D721Med (cell line): ENCODE results near the gene ASXL1.

Experiments used
- DNase-seq: peaks from one replicate; pipeline ENCODE4 v3.0.0; 2011; ENCODE audit warnings: low spot score; ENCODE audit not compliant: insufficient read length
- FAIRE-seq: peaks from 2 replicates; lab custom pipeline; 2011; peaks lifted over from hg19 to GRCh38; lab: Jason Lieb, UNC
- TF ChIP-seq, protein P1 (sequence below): IDR thresholded peaks from 2 replicates; pipeline ENCODE4 v1.5.1; 2012; ENCODE audit warnings: mild to moderate bottlenecking, control low read depth; ENCODE audit not compliant: insufficient read depth; ENCODE audit errors: missing control alignments

ASXL1 gene

DNA sequence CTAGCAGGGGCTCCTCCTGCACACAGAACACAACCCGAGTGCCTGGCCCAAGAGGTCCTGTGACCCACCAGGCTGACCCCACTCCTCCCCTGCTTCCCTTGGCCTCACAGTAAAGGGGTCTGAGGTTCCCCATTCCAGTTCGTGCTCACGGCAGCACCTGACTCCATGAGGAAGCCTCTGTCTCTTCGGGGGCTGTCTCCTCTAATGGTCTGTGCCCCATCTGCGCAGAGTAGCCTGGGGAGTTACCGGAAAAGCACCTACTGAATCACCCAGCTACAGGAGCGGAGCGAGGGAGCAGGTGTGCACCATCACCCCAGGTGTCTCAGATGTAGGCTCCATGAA lies 93.2 kb downstream of the ASXL1 start:
- TF ChIP-seq, protein P1, sequence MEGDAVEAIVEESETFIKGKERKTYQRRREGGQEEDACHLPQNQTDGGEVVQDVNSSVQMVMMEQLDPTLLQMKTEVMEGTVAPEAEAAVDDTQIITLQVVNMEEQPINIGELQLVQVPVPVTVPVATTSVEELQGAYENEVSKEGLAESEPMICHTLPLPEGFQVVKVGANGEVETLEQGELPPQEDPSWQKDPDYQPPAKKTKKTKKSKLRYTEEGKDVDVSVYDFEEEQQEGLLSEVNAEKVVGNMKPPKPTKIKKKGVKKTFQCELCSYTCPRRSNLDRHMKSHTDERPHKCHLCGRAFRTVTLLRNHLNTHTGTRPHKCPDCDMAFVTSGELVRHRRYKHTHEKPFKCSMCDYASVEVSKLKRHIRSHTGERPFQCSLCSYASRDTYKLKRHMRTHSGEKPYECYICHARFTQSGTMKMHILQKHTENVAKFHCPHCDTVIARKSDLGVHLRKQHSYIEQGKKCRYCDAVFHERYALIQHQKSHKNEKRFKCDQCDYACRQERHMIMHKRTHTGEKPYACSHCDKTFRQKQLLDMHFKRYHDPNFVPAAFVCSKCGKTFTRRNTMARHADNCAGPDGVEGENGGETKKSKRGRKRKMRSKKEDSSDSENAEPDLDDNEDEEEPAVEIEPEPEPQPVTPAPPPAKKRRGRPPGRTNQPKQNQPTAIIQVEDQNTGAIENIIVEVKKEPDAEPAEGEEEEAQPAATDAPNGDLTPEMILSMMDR: no peak

DNA sequence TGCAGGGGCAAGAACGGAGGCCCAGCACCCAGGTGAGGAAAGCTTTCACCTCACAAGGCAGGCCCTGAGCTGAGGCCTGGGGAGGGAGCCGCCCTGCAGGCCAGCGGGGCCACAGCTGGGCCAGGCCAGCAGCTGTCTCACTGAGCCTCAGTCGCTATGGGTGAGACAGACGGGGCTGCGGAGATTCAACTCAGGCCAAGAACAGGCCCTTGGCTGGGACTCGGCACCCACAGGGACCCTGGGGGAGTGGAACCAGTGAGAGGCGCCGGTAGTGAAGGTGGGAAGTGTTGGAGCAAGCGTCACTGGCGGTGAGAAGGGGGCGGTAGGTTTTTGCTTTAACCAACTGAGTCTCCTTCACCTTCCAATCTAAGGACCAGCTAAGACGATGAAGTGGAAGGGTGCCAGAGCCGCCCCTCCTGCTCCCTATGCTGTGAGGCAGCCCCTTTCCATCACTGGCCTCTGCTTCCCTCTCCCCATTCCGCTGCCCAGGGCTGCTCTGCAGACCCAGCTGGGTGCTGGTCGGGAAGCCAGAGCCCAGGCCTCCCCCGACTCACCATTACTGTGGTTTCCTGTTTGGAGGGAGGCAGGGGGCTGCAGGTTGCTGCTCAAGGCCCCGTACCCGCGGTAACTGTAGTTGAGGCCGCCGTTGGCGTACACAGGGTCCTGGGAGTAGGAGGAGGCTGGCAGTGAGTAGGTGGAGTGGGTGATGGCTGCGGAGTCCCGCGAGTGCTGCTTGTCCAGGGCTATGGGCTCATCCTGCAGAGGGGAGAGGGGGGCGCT lies 93.7 kb downstream of the ASXL1 start:
- no peak for FAIRE-seq
- no peak for DNase-seq
- TF ChIP-seq, protein P1: no peak

More for the DNA sequence above, 93.2 kb downstream of the ASXL1 start:
- no peak for DNase-seq
- FAIRE-seq: no peak

DNA sequence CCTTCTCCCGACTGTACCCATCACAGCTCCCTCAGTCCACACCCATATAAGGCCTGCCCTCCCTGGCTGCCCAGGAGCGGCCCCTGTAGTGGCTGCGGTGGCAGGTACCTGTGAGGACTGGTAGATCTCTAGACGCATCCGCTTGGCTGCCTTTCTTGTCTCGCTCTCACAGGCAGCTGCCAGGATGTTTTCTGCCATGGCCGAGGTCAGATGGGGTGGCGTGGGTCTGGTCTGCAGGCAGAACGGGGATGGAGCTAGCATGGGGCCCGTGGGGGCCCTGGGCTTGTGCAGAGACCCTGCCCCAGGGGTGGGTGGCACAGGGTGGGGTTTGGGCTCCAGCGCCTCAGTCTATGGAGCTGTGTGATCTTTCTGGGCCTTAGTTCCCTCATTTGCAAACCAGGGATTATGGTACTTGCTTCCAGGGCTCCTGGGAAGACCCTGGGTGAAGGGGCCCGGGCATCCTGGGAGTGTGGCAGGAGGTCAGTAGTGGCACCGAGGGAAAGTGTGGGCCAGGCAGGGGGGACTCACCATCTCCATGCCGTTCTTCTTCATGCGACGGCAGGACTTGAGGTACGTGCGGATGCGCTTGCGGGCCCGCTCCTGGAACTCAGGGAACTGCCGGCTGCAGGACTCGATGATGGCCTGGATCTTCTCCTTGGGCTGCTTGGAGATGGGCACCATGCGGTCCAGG lies 94.8 kb downstream of the ASXL1 start:
- no peak for FAIRE-seq

DNA sequence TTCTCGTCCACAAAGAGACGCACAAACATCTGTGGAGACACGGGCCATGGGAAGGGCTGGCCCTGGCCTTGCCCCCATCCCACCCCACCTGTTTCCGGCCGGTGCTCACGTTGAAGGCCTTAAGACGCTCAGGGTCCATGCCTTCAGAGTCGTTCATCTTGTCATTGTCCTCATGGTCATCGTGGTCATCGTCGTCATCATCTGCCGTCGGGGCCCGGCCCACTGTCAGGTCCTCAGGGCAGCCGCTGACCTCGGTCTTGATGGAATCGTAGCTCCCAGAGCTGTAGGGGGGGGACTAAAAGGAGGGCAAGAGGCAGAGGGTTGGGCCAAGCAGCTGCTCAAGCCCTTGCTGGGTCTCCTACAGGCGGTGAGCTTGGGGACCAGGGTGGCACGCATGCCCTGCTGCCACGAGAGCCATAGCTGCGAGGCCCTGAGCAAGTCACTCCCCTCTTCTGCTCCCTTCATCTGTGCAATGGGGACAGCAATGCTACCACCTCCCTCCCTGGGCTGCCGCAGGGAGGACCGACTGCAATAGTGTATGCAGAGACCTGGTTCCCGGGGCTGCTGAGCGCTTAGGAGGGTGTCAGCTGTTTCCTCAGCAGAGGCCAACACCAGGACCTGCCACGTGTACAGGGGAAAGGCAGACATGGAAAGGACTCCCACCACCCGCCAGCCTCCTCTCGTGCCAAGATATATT lies 95.5 kb downstream of the ASXL1 start:
- no peak for FAIRE-seq
- no peak for DNase-seq
- TF ChIP-seq, protein P1: no peak

More for the DNA sequence above, 94.8 kb downstream of the ASXL1 start:
- TF ChIP-seq, protein P1: no peak
- DNase-seq: no peak

DNA sequence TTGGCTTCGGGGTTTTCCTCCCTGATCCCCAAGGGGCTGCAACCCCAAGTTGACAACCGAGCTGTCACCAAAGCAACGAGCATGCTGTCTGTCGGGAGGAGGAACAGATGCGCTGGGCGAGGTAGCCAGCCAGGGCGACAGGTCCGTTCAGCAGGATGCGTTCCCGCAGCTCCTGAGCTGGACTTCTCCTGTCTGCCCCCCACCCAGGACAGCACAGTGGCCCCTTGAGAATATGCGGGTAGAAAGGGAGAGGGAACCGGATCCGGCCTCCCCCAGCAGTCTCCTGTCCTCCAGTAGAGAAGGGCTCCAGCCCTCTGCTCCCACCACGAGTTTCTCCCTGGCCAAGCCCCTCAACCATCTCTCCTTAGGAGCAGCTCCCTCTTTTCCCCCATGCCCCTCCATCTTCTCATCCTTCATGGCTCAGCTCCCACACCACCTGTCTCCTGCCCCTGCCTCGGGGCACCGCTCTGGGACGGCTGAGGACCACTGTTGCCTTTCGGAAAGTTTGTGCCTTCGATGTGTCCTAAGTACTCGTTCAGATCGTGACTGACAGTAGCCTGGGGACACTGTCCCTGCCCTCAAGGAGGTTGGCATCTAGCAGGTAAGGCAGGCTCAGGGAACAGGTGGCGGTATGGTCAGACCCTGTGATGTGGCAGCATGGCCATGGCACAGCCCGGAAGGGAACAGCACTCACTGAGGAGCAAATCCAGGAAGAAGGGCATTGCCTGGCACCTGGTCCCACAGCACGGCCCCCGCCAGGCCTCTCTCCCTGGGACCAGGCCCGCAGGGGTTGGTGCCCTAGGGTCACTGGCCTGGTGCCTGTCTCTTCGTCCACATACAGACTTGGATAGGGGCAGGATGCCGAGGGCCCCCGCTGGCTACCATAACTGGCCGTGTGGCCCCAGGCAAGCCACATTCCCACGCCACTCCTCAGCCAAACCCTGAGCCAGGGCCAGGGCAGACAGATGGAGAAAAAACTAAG lies 96.3 kb downstream of the ASXL1 start:
- no peak for FAIRE-seq
- TF ChIP-seq, protein P1: no peak

DNA sequence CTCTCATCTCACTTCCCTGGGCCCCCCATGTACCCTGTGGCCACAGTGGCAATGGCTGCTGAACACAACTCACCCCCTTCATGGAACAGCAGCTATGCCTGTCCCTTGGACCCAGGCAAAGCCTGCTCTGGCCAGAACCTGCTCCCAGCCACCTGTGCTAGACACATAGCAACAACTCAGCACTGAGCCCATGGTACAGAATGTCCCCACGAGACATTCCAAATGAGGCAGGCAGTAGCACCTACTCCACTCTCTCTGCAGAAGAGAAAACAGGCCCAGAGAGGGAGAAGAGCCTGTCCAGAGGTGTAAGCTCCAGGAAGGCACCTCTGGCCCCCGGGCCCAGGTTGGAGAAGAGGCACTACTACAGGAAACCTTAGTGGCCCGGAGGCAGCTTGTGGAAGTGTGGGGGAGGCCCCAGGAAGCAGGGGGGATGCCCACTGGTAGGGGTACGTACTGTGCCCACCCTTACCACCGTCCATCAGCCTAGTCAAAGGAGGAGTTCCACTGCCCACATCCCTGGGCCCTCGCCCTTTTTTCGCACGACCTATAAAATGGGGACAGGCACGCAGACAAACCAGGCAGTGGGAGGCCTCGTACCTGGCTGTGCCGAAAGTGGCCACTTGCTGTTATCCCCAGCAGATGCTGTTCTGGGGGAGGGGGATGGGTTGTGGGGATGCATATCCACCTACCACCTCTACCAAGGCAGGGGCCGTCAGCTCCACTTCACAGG lies 97.2 kb downstream of the ASXL1 start:
- FAIRE-seq (no peak), DNase-seq (no peak)
- TF ChIP-seq, protein P1: no peak

More for the DNA sequence above, 96.3 kb downstream of the ASXL1 start:
- DNase-seq: no peak
